Measurements from ENCODE around the gene OR52E6. TPM values are rescaled to one million over a fixed set of nuclear protein-coding genes. Genes with fewer than 3 reads are reported as not detected.

Gene OR52E6
- total and polyA plus RNA-seq, 2 of the 8 experiments (the other 6 are each of a cell fraction or from before 2014, with no cell fraction given) = 0.14 TPM; not detected in 1

DNA sequence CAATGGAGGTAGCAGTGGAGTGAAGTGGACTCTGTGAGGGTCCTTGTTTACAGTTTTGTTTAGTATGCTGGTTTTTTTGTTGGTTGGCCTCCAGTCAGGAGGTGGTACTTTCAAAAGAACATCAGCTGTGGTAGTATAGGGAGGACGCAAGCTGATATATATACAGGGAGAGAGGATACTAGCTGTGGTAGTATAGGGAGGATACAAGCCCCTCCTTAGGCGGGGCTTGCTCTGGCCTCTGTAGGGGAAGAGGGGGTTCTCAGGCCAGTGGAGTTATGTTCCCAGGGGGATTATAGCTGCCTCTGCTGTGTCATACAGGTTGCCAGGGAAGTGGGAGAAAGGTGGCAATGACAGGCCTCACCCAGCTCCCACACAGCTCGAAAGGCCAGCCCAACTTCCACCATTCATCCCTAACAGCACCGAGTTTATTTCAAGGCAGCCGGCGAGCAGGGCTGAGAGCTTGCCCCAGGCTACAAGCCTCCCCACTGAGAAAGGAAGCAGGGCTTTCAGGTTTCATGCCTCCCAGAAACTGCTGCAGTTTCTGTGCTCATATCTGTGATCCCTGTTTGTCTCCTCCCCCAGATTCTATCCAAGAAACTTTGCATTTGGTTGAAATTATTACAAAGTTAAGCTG is 10.4 kb downstream of the OR52E6 start (continued):
- TF ChIP-seq CHD7 (IDR thresholded peaks at IDR 0.05; ENCODE audit: insufficient replicate concordance, low read length) (no peak), CHD2 (IDR thresholded peaks at IDR 0.05; ENCODE audit: low read length) (no peak)
